ENCODE measurements around the gene CD47. TPM values are rescaled to one million over a fixed set of nuclear protein-coding genes. Genes with fewer than 3 reads are reported as not detected.

CD47 gene
- total and polyA plus RNA-seq, 12 donors, result 17.9 to 76.3 (median 47.6) TPM

GRCh38 chr3:108114423-108115065 lies 23.7 kb upstream of the CD47 start:
- intact Hi-C loops (cut with DNase I), result no loop called here
- ATAC-seq (no peak), DNase-seq (no peak)
- peaks cover 0 to 7% (median 0%) of the 10 kb centered on the region in 9 donors for H3K4me1 ChIP-seq
- H3K9me3 ChIP-seq, result no peaks in the 10 kb centered on the region
- H3K4me3 ChIP-seq, result no peak overlapping the region
- H3K27ac ChIP-seq, result no peak overlapping the region
- H3K36me3 ChIP-seq, result no peaks in the 10 kb centered on the region
- WGBS, 2 donors, result 64 to 68% methylated on average over 16 of the region's 16 CpGs
- TF ChIP-seq CTCF (IDR thresholded peaks at IDR 0.05), result no peak
- H3K27me3 ChIP-seq, result peaks cover 0 to 4% (median 0%) of the 10 kb centered on the region in 7 donors

GRCh38 chr3:108113975-108114374 lies 23.1 kb upstream of the CD47 start:
- no peak for TF ChIP-seq CTCF (IDR thresholded peaks at IDR 0.05)
- intact Hi-C loops (cut with DNase I), result no loop called here
- H3K4me3 ChIP-seq, result no peak overlapping the region
- H3K9me3 ChIP-seq, result no peaks in the 10 kb centered on the region
- no peak for DNase-seq
- ATAC-seq, result no peak
- 91 to 94% methylated on average over 15 of the region's 15 CpGs for WGBS, 2 donors
- peaks cover 0 to 4% (median 0%) of the 10 kb centered on the region in 7 donors for H3K27me3 ChIP-seq
- peaks cover 0 to 7% (median 0%) of the 10 kb centered on the region in 9 donors for H3K4me1 ChIP-seq
- no peaks in the 10 kb centered on the region for H3K36me3 ChIP-seq
- no peak overlapping the region for H3K27ac ChIP-seq

- DNase-seq (no peak), ATAC-seq (no peak)
- 74 to 93% methylated on average over 3 of the region's 3 CpGs for WGBS, 2 donors
- no peak for TF ChIP-seq CTCF (IDR thresholded peaks at IDR 0.05)
- Histone ChIP-seq H3K36me3 (no peaks in the 10 kb centered on the region), H3K9me3 (no peaks in the 10 kb centered on the region), H3K27ac (no peak overlapping the region), H3K27me3 (no peaks in the 10 kb centered on the region), H3K4me1 (no peaks in the 10 kb centered on the region), H3K4me3 (no peak overlapping the region)
- intact Hi-C loops (cut with DNase I), result no loop called here
Measured at GRCh38 chr3:108110934-108111333, 20.1 kb upstream of the CD47 start.

GRCh38 chr3:108108416-108108815 lies 17.6 kb upstream of the CD47 start:
- Histone ChIP-seq H3K36me3 (no peaks in the 10 kb centered on the region), H3K4me3 (no peak overlapping the region), H3K9me3 (no peaks in the 10 kb centered on the region), H3K4me1 (peaks cover 0 to 11% (median 7%) of the 10 kb centered on the region in 9 donors), H3K27ac (no peak overlapping the region), H3K27me3 (no peaks in the 10 kb centered on the region)
- no peak for TF ChIP-seq CTCF (IDR thresholded peaks at IDR 0.05)
- ATAC-seq (no peak), DNase-seq (no peak)
- intact Hi-C loops (cut with DNase I), result no loop called here
- WGBS, 2 donors, result 78 to 81% methylated on average over 2 of the region's 2 CpGs
